SW480 (cell line): ENCODE measurements around the gene FBXW7.
"Not testable (repeated sequence)": the region's sequence is repeated elsewhere in the genome, so short reads cannot be mapped to it uniquely, and the experiment has no call there.

Experiments used
- DNase-seq: peaks from one replicate; pipeline ENCODE4 v3.0.0-alpha.2; 2016; ENCODE audit warnings: low spot score

The FBXW7 gene, protein sequence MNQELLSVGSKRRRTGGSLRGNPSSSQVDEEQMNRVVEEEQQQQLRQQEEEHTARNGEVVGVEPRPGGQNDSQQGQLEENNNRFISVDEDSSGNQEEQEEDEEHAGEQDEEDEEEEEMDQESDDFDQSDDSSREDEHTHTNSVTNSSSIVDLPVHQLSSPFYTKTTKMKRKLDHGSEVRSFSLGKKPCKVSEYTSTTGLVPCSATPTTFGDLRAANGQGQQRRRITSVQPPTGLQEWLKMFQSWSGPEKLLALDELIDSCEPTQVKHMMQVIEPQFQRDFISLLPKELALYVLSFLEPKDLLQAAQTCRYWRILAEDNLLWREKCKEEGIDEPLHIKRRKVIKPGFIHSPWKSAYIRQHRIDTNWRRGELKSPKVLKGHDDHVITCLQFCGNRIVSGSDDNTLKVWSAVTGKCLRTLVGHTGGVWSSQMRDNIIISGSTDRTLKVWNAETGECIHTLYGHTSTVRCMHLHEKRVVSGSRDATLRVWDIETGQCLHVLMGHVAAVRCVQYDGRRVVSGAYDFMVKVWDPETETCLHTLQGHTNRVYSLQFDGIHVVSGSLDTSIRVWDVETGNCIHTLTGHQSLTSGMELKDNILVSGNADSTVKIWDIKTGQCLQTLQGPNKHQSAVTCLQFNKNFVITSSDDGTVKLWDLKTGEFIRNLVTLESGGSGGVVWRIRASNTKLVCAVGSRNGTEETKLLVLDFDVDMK

DNA sequence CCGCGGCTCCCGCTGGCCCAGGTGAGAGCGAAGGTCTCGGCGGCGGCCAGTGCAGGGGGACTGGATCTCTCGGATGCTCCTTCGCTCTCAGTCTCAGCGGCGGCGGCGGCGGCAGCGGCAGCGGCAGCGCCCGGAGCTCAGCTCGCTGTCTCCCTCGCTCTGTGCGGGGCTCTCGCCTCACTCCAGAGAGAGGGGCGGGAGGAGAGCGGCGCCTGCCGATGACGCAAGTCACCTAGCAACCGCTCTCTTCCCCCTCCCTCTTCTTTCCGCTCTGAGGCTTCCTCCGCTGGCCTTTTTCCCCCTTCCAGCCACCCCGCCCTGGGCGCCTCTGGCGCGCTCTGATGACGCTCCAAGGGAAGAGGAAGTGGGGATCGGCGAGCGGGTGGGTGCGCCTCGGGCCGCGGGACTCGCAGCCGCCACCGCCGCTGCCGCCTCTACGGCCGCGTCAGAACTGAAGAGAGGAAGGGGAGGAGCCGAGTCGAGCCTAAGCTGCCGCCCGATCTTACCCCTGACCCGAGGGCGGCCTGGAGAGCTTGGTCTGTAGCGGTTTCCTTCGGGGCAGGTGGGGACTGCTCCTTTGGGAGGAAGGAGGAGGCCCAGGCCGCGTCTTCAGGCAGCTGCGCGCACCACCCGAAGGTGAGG lies at the start of gene FBXW7:
FBXW7 (minus strand) TSS at position 190 of the 642 bp plus-strand sequence. CDS start 124,289 bp downstream, outside the sequence.
- DNase-seq = peak; percentile 97

DNA sequence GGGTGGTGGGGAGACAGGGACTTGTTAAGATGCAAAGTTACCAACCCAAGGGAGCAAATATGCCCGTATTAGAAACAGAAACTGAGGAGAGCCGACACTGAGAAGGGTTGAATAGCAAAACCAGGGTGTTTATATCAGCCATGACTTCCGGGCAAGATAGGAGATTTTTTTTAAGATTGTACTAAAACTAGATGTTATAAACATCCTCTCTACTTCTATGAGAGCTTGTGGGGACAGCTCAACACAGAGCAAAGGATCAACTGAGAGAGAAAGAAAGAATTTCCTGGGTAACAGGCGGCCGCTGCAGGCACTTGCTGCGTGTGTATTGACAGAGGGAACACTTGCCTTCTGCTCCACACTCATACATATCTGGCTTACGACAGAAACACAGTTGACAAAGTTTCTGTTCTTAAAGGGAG lies 49.1 kb upstream of the FBXW7 start:
- no peak for DNase-seq

DNA sequence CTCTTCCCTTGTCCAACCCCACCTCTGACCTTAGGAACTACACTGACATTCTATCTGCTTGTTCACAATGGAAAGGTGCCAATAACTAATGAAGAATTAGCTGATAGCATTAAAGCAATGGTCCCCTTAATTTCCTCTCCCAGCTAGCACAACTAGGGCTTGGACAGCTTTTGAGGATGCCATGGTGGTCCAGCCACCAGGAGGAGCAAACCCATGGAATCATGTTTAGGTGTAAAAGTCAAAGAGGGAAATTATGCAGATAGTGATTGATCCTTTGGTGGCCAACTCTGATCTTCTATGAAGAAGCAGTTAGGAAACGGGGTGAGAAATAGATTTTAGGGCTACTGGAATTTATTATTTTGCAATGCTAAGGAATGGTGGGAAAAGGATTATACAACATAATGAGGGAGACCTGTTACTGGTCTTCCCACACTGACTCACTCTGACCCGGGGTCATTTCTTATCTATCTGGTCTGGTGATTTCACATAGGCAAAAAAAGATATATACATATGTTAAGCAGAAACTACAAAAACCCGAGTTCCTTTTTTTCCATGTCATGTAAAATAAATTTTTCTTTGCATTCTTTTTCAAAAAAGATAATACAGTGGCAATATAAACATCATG lies 45.8 kb upstream of the FBXW7 start:
- DNase-seq = no peak

DNA sequence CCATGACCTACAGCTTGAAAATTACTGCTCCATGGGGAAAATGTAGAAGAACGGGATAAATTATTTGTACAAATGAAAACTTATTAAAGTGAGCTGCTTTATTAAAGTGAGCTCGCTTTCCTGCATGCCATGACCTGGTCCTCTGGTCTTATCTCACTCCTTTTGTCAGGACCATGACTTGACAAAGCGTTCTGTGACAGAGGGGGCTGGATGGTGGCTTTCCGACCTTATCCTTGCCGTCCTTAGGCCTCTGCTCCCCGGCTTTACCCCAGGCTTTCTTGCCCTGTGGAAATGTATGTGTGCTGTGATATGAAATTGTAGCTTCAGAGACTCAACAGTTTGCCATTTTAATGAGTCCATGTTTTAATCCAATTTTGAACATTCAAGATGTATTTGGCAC lies 44.0 kb upstream of the FBXW7 start:
- no peak for DNase-seq

DNA sequence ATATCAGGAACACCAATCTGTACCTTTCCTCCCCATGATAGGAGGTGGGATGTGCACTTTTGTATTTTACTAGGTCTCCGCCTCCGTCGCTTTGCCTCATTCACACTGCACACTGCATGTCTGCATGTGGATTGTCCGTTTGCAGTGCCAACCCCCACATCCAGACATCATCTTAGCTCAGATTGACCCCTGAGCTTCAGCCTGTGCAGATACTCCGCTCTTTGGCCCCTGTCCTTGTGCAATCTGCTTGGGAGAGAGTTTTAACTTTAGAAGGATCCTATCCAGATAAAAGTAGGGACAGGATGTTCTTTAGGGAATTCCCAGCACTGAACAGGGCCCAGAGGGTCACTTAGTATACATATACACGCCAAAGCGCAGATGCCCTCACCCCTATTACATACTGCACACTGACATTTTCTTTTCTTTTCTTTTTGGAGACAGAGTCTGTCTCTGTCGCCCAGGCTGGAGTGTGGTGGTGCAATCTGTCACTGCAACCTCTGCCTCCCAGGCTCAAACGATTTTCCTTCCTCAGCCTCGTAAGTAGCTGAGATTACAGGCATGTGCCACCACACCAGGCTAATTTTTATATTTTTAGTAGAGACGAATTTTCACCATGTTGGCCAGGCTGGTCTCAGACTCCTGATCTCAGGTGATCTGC lies 43.3 kb upstream of the FBXW7 start:
- DNase-seq = no peak

DNA sequence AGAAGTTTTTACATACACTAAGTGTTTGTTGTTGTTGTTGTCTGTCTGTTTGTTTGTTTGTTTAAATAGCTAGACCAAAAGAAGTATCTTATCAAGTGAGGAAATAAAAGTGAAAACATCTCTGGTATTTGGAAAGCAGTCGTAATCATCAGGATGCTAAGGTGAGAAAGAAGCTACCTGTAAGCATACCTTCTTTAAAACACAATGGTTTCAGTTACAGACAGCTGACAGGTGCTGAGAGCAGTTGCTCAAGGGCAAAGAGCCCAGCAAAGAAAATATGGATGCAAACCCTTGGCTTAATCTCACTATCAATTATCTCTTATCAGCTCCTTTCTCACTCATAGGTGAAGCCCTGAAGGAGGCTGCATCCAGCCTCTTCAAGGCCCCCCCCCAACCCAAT lies 42.8 kb upstream of the FBXW7 start:
- no peak for DNase-seq

DNA sequence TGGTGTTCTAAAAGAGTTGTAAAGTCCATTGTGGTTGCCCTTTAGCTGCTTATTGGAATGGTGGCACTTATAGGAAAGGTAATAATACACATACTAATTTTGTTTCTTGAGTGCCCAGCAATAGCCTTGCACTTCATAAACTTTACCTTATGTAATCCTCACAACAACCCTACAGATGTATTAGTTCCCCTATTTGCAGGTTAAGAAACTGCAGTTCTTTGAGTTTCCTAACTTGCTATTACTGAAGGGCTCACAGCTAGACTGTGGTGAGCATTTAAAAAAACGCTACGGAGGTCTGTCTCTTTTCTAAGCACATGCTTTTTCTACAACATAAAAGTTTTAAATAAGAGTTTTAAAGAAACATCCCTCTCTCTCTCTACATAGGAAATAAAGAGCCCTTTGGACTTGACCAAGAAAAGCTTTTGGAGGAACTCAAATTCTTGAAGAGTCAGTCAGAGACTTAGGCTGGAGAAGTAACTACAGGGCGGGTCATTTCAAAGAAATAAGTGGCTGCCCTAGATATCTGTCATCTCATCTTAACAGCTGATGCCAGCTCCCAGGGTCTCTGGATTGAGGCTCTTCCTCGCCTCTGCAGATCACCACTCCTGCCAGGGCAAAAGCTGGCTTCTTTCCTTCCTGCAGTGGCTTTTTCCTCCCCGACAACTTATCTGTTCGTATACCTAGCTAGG lies 42.0 kb upstream of the FBXW7 start:
- no peak for DNase-seq

DNA sequence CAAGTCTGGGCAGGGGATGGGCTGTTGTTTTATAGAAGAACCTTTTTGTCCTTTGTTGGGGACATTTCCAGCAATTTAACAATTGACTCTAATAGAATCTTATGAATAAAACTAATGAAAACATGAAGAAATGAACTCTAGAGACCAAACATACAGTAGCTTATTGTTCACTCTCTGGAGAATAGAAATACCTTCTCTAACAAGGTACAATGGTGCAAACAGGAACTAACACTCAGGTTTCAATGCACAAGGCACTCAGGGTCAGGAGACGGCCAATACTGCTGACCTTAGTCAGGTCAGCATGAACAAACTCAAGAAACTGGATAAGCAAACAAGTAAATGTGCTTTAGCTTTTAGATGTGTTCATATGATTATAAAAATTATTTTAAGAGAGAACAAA lies 39.6 kb upstream of the FBXW7 start:
- no peak for DNase-seq

DNA sequence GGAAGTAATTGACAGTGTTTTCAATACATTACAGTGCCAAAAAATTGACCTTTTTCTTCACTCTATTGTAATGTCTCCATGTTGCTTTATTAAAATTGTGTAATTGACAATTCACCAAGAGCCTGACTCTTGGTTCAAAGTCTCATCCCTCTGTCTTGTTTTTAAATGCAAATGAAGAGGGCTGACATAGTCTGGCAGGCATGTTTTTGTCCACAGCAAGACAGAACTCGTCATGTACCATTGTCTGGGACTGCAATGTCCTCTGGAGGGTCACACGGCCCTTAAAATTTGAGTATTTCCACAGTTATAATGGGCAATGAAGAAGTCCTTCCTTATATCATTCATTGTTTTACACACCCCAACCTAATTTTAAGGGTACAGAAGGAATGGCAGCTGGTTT lies 38.0 kb upstream of the FBXW7 start:
- no peak for DNase-seq

DNA sequence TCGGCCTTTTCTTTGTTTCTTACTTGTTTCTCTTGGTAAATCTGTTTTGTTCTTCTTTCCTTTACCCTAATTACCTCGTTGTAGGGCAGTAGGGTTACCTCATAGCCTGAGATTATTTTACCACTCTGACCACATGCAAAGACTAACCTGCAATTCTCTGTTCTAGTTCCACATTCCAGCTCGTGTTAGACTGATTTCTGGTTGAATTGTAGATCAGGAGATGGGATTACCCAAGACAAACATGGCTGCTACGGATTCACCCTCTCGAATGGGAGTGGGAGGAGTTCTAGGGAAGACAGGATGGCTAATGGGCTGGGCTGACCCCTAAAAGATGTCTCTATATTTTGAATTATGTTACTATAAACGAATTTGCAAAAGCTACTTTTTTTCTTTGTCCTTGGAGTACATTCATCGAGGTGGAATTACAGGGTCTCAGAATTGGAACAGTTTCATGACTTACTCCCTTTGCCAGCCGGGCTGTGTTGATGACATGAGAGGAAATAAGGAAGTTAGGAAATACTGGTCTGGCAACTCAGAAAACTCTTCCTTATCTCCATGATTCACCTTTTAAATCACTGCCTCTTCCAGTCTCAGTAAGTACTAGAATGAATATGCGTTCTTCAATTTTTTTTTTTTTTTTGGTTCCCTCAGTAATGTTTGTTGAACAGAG lies 36.7 kb upstream of the FBXW7 start:
- DNase-seq = no peak

DNA sequence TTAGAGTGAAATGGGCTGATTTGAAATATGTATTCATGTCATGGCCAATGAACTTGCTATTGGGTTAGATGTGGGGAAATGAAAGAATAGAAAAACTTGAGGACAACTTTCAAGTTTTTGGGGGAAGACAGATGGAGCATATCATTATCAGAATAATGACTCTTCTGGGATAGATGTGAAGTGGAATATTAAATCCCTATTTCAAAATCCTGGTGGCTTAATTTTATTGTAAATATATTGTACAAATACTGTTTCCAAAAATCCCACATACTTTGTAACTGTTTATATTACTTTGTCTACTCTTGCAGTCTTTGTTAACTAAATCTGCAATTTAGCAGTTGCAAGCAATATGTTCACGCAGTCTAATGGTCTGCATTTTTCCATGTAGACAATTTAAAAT lies 35.9 kb upstream of the FBXW7 start:
- DNase-seq = no peak

DNA sequence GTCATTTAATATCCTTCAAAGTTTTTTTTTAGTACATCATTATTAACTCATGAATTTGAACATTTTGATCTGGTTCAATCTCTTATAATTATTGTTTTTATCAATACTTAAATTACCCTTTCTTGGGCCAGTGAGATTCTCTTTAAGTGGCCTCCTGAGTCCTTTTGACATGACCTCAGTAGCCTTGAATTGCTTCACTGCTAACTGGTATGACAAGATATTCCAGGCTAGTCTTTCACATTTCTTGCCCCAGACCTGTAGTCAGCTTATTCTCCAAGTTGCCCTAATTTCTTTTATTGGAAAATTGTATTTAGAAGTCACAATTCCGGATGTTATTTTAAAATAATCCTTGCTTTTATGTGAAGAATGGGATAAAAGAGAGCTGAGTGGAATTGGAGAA lies 35.4 kb upstream of the FBXW7 start:
- no peak for DNase-seq

DNA sequence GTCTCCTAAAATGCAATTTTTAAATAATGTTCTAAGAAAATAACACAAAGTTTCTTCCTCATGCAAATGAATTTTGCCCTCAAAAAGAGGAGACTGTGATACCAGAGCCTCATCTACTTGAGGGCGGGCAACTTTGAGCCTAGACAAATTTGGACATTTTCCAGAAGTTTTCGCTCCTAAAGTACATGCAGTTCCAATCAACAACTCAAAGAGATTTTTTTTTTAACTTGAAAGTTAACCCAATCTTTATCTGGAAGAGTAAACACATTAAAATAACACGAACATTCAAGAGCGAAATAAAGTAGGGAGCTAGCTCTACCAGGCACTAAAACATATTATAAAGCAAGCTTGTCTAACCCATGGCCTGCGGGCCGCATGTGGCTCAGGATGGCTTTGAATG lies 29.4 kb upstream of the FBXW7 start:
- DNase-seq = no peak

DNA sequence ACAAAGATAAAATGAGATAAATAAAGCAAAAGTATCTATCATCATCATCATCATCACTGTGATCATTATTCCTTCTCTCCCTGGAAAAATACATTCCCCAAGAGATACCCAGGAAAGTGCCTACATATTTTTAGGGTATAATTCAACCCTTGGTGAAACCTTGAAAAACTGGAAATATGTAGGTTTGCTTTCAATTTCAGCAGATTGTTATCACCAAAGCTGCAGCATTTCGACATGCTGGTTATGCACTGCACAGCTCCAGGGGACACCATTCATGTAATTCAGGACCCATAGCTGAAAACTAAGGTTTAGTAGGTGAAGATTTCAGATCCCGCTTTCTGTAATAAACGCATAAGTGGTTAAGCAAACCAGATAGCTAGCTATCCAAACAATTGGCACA lies 28.4 kb upstream of the FBXW7 start:
- DNase-seq = no peak

DNA sequence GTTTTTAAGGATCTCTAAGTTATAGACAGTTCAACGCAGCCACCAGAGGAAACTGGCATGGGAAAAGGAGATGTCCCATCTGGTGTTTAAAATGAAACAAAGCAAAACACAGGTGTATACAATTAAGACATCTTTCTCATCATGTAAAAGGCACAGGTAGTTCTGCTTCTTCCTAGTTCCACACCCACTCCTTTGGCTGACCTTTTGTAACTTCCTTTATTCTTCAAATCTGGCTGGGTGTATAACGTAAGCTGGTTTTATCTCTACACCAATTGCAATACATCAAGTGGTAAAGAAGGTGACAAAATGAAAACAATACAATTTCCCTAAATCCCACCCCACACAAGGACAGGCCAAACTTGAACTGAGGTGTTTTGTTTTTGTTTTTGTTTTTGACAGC lies 27.3 kb upstream of the FBXW7 start:
- no peak for DNase-seq

DNA sequence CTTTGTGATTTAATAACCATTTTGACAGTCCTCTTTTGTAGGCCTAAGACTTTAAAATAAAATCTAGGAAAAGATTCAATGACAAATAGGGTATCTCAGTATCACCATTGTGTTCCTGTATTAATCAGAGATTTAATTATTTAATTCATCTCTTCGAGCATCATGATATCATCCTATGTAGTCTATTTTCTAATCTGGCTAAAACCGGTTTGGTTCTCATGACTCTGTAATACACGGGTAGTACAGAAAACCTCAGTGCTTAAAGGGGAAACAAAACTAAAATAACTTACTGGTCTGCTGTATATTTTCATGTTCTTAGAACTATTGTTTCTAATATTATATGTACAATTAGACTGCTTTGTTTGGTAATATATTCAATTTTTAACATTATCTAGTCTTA lies 23.7 kb upstream of the FBXW7 start:
- no peak for DNase-seq

DNA sequence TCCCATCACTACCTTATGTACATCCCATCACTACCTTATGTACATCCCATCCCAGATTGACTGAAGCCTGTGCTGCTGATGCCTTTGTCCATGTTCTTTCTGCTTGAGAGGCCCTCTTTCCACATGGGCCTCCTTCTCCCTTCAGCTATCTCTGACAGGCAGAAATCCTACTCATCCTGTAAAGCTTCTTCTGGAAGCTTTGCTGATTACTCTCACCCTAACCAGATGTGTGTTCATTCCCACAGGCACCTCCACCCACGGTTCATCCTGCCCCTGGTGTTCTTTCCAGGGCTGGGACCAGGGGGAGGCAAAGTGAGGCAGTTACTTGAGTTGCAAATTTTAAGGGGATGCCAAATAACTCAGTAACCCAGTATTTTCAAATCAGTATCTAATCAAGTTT lies 22.5 kb upstream of the FBXW7 start:
- DNase-seq = no peak

DNA sequence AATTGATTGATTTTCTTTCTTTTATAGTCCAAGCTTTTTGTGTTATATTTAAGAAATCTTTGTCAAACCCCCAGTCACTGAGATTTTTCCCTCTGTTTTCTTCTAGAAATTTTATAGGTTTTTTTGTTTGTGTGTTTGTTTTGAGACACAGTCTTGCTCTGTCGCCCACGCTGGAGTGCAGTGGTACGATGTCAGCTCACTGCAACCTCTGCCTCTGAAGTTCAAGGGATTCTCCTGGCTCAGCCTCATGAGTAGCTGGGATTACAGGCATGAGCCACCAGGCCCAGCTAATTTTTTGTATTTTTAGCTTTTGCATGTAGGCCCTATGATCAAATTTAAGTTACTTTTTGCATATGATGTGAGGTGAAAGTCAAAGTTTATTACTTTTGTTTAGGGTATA lies 20.9 kb upstream of the FBXW7 start:
- DNase-seq = no peak

DNA sequence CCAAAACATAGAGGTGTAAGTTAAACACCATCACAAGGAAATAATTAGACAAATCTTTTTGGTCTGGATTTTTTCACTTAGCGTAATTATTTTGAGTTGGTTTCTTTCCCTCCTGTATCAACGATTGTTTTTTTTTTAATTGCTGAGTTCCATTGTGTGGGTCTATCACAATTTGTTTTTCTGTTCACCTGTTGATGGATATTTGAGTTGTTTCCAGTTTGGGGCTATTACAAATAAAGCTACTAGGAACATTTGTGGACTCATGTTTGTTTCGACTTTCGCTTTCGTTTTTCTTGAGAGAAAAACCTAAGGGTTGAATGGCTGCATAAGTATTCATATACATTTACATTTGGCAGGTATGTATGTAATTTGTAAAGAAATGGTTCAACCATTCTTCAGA lies 20.4 kb upstream of the FBXW7 start:
- no peak for DNase-seq

DNA sequence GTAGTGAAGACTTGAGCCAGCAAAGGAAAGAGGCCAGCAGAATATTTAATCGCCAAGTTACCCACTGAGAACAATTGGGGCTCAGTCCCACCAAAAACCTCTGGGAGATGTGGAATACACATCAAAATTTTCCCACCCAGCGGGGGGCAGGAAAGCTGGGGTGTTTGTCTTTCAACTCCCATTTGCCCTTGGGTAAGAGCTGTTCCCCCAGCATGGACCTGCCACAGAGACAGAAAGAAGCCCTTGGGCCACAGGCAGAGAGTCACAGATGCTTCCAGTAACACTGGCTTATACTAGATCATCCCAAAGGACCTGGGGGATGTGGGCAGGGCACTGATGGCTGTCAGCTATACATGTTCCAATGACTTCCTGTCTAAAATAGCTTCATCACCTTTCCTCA lies 18.9 kb upstream of the FBXW7 start:
- DNase-seq = no peak

DNA sequence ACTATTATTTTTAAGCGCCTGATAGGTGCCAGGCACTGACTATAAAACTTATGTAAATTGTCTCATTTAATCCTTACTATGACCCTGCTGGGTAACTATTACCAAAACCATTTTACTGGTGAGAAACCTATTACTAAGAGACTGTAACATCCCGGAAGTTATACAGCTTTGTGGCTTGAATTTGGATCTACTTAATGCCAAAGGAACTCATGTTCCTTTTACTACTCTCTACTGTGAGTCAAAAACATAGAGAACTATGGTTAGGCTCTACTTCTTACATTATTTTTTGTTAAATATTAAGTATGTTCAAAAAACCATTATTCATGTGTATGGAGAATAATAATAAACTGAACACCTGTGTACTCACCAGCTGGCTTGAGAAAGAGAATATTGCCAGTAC lies 14.8 kb upstream of the FBXW7 start:
- not testable (repeated sequence) for DNase-seq
